8988T (cell line): ENCODE data around the gene CTNNA2.

Source experiments
- DNase-seq: peaks from one replicate; pipeline ENCODE4 v3.0.0; 2011

CTNNA2 gene

DNA sequence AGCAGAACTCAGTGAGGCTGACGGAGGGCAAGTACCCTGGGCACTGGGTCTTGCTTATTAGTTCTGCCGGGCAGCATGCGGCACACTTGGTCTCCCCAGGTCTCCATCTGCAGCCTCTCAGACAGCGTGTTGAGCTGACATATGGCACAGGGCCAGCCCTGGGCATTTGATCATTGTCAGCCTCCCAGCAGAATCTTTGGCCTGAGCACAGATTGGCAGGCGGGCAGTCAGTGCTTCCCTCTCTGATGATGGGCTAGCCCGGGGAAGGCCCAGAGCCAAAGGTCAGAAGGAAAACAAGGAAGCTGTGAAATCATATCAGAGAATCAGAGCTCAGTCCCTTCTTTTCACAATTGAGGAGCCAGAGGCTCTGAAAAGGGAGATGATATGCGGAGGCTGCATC is 941.8 kb downstream of the CTNNA2 start:
- no peak for DNase-seq

DNA sequence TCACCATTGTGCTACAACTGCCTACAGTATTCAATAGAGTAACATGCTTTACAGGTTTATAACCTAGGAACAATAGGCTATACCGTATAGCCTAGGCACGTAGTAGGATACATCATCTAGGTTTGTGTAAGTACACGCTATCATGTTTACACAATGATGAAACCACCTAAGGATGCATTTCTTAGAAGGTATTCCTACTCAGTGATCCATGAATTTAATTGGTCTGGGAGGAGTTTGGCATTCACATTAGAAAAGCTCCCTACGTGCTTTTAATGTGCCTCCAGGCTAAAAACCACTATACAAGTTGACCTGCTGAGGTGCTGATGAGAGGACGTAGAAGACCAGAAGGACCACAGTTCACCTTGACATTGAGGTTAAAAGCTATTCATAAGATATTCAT is 946.2 kb downstream of the CTNNA2 start:
- no peak for DNase-seq

DNA sequence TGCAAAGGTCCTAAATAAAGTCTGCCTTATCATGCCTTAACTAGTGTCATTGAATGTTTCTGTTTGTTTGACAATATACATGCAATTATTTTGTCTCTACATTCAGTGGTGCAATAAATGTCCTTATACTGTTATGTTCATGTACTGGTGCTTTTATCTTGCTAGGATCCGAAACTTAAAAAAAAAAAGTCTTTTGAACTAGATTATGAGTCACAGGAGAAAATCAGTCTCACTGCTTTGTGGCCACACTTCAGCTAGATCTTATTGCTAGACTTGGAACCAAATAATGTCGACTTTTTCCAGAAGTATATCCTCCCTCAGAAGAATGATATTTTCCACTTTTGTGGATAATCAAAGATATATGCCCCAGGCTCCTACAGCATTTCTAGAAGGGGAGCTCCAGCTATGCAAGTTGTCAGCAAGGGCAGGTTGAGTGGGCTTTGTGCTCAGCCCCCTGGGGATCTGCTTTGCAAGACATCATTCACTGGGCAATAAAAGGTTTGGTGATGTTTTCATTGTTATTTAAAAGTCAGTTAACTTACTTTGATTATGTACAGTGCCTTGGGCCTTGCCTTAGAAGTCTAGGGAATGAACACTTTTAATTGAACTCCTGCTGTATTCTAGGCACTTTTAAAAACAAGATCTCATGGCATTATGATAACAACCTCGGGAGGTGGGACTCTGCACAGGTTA is 948.8 kb downstream of the CTNNA2 start:
- no peak for DNase-seq

DNA sequence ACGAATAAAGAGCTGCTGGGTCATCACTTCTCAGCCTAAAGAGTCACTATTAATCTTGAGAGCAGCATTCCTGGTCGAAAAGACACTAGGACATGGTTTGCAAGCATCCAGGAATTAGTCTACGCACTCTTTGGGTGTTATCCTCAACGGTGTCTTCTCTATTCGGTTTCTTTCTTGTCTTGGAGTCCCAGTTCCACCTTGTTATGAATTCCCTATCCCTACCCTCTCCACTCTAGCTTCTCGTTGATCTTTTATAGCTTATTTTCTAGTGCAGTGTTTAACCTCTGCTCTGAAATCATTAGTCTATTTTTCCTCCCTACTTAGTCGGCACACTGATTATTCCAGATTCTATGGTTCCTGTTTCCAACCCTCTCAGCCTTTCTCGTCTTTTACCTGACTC is 949.8 kb downstream of the CTNNA2 start:
- no peak for DNase-seq

DNA sequence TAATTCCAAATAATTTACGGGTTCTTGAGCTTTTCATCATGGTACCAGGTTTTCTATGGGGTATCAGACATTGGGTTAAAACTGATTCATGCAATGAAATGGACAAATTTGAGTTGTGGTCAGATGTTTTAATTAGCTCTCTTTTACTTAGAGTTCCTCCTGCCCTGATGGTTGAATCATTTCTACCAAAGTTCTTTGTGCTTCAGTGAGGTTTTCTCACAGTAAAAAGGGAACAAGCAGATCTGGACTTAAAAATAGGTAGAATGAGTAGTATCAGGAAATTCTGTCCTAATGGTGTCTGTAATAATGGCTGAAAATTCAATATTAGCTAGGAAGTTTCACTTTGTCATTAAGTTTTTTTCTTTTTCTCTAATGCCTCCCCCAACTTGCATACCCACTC is 951.4 kb downstream of the CTNNA2 start:
- DNase-seq, result no peak

DNA sequence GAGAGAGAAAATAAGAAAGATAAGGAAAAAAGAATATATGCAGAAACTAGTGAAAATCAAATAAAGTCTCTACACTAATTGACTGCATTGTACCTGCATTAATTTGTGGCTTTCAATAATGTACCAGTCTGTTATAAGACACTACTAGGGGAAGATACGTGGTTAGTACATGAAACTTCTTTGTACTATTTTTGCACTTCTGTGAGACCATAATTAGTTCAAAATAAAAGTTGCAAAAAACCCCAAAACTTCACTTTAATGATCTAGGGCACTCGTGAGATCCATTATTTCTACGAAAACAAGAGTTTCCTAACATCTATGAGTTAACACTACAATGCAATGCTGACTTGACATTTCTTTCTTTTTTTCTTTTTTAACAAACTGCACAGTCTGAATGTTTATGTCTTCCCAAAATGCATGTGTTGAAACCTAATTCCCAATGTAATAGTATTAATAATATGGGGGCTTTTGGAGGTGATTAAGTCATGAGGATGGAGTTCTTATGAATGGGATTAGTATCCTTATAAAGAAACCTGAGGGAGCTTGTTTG is 954.5 kb downstream of the CTNNA2 start:
- no peak for DNase-seq

DNA sequence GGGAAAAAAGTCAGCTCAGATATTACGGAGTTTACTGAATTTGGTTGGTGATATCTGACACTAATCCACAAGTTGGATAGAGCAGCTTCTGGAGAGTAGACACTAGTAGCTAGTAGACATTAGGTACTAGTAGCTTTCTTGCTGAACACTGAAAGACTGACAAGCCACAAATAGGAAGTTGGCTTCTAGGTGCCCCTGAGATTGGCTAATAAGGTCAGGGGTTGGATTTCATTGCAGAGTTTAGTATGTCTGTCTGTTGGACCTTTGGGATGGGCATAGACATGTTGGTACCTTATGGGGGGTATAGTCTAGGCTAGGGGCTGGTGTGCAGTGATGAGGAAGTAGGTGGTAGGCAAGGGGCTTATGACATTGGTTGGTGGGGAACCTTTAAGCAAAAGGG is 956.6 kb downstream of the CTNNA2 start:
- DNase-seq, result no peak

DNA sequence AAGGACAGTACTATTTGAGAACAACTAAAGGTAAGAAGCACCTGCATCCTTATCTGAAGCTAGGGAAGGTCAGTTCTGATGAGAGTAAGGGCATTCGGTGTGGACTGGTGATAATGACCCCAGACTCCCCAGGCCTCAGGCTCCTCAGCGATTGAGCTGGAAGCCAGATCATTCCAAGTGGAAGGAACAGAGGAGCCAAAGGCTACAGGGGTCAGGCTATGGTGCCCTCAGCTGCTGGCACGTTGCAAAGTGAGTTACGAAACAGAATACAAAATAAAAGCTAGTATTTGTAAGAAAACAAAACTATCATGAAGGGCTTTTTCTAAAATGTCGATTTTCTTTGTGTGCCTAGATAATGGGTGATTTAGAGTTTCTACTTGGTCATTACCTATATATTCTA is 960.2 kb downstream of the CTNNA2 start:
- DNase-seq, result no peak

DNA sequence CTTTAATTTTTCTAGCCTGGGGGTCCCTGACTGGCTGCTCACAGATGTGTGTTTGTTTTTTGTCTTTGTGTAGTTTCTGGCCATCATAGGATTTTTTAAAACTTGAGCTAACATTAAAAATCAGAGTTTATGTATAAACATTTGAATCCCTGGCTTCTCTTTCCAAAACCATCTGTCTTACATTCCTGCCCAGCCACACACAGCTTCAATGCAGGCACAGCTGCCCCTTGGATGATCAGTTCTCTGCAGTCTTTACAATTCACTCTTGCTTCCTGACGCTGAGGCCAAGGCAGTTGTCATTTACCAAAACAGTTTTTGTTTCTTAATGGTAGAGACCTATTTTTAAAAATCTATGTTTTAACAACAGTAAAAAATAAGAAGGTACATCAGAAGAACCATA is 960.9 kb downstream of the CTNNA2 start:
- no peak for DNase-seq

DNA sequence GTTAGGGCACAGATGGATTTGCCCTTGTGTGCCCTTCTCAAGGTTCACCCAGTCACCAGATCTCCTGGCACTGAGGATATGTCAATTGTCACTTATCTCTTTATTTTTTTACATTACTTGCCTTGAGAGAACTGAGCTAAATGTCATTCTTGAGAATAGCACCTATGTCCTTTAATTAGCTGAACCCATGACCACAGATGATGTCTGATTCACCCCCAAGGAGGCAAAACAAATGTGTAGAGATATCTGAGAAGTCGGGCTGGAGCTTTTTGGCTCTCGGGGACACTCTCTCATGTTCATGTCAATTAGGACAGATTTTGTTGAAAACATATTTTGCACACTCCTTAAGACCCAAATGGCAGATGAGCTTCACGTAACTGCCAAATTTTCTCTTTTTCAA is 963.1 kb downstream of the CTNNA2 start:
- DNase-seq, result no peak

DNA sequence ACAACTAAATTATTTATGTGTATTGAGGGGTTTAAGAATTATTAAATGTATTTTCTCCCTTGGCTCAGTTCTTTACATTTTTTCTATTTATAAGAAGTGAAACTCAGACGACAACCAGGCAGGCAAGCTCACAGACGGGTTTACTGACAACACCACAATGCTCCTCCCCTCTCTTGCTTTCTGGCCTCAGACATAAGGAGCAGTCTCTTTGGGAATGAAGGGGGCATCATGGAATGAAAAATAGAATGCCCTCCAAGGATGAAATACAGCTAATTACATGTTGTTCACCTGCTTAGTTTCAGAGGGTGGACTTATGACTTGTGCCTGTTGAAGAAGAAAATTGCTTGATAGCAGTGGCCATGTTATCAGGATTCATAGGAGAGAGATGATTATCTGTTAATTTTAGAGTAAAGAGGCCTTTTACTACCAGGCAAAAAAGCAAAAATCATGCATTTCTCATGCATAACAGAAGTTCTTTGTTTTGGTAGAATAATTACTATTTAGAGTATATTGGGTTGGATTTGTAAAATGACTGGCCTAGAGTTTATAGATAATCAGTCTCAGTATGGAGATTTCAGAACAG is 963.8 kb downstream of the CTNNA2 start:
- no peak for DNase-seq

DNA sequence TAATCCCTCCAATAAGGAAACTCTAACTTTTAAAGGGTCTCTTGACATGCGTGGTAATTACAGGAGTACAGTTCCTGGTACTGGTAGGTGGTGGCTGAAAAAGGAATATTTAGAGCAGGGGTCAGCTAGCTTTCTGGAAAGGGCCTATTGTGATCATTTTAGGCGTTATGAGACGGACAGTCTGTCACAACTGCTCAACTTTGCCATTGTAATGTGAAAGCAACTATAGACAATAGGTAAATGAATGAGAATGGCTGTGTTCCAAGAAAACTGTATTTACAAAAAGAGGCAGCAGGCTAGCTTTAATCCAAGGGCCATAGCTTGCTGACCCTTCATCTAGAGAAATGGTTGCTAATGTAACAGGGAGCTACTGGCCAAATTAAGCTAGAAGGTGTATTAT is 969.4 kb downstream of the CTNNA2 start:
- DNase-seq, result no peak

DNA sequence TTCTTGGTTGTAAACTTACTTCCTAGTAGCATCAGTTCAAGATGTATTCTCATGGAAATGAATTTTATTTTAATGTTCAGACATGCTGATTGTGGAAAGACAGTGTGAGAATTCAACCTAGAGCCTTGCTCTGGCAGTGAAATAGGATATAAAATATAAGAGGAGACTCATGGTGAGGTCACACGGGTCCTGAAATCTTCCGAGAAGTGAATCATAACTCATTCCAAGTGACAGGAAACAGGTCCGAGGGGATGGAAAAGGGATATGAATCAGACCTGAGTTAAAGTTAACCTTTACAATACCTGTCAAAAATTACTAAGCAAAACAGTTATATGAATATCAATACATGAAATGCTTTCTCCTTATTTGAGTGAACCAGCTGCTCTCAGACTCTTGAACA is 976.9 kb downstream of the CTNNA2 start:
- DNase-seq, result peak; percentile 18

DNA sequence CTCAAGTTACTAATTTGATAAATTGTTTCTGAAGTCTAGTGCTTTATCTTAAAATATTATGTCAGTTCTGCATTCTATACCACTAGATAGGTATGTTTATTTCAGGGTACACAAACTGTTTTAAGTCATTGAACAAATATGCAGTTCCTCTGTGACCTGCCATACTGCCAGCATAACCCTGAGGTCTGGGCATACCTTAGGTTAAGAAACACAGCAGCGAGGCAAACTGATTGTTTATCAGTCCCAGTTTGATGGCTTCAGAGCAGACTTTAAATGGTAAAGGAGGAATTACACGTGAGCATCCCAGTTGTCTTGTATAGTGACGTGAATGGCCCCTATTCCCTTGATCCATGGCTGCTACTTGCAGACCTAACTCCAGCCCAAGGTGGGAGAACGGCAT is 978.1 kb downstream of the CTNNA2 start:
- no peak for DNase-seq

DNA sequence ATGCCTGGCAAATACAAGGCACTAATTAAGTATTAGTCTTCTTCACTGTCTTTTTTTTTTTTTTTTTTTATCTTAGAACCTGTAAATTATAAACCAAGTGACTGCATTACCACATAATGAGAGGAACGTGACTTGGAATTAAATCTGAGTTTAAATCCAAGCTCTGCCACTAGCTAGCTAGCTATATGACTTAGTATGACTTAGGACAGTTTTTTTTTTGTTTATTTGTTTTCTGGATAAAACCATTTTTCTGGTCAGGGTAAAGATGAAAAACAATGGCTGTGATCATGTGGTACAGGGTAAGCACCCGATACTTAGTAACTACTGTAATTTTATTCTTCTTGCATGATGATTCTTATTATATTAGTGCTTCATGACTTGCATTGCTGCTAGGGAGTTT is 983.5 kb downstream of the CTNNA2 start:
- no peak for DNase-seq

DNA sequence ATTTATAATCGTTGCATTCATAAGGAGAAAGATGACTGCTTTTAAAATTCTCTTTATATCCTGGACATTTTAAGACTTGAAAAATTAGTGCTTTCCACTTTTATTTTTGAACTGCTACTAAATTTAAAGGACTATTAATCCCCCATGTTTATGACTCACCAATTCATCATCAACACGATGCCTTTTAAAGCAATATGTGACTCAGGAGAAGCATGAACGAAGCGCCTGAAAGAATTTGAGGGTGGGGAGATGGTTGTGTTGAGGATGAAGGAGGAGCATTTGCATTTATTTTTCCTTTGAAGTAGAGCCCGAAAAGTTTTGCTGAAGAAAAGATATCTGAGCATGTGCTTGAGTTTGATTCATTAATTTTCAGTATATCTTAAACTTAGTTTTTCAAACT is 983.9 kb downstream of the CTNNA2 start:
- no peak for DNase-seq

DNA sequence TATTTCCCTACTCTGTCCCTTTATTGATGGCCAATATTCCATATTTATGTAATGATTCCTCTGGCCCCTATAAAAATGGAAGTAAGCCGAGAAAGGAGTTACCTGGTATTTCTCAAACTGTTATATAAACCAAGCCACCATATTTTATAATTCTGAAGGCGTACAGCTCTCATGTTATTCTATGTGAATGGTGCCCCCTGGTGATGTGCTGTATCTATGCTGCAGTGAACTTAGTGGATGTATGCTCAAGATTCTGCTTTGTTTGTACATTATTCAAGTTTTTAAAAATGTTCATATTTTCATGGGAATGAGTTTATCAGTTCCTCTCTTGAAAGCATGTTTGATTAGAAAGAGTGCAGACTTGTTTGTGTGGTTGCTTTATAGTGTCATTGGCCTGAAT is 986.2 kb downstream of the CTNNA2 start:
- no peak for DNase-seq

DNA sequence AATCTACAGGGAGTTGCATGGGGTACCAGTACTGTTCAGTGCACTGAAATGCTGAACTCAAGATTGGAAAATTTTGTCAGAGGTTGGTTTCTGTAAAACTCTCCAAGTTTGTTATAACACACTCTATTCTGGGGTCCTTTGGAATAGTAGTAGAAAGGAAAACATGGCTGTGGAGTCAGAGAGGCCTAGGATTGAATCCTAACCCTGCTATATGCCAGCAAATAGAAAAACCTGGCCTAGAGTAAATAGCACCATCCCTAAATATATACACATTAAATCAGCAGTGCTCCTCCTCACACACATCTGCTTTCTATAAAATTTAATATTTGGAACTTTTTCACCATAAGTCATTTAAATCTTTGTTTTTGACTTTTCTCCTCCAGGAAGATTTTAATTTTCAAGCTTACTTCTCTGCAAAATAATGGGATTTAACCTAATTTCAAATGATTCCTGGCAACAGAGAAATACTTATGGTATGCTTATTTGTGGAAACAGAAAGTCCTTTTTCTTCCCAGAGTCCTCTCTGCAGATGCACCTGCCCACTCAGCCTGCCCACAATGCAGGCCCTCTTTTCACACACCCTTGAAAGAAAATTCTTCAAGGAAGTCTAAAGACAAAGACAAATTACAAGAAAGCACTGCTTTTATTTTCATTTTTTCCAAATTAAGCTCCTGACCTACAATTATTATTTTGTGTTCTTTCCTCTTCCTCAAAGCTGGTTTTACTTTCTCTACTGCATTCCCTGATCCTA is 989.2 kb downstream of the CTNNA2 start:
- no peak for DNase-seq

DNA sequence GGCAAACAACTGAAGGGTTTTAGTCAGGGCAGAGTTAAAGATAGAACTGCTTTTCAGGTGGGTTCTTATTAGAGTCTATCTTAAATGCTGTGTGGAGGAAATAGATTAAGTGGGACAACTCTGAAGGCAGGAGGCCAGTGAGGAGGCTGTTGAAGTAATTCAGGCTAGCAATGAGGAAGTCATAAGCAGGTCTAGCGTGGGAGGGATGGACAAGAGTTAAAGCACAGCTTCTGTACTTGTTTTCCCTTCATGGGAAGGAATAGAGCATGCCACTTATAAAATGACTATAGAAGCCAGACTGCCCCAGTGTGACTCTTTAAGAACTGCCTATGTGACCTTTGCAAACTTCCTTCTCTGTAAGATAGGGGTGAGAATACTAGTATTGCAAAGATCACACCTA is 993.7 kb downstream of the CTNNA2 start:
- DNase-seq, result no peak

DNA sequence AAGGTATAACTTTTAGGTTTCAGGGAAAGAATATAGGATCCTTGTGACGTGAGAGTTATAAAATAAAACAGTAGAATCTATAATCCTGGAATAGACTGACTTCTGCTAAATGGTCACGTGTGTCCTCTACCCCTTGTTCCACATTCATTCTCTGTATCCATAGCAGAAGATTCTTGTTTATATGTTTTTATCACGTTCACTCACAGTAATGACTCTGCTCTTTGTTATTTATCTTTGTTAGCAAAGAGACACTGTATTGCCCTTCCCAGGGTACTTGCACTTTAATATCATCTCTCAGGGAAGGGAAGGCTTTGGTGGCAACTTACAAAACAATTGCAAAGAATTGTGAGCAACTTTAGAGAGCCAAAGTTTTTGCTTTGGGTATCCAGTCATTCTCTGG is 997.9 kb downstream of the CTNNA2 start:
- DNase-seq, result no peak

DNA sequence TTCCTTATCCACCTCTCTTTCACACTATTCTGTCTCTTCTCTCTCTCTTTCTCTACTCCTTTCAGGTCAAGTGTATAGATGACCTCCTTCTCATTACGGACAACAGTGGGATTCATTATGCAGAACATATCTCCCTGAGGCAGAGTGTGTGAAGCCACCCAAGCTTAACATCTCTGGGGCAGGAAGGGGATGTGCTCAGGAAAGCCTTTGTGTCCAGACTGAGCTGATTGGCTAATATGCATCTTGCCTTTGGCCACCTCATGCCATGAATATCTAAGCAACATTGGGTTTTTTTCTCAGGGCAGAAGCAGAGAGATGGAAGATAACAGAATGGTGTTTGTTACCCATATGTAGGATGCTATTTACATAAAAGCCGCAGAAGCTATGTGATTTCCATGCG is 1003.1 kb downstream of the CTNNA2 start:
- DNase-seq, result no peak

DNA sequence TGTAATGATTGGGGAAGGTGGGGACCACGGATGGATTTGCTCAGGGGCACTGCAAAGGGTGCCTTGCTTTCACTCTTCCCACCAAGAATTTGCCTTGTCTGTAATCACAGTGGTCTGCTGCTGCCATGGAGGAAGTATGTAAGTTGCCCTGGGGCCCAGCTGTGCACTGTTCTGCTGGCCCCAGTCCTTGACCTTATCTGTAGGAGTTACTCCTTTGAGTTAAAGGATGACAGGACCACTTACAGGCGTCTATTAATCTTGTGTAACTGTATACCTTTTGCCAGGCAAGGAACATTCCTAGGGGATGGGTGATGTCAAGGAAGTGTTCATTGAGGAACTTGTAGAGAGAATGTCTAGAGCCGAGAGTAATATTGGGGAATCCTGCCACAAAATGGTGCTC is 1004.5 kb downstream of the CTNNA2 start:
- no peak for DNase-seq

DNA sequence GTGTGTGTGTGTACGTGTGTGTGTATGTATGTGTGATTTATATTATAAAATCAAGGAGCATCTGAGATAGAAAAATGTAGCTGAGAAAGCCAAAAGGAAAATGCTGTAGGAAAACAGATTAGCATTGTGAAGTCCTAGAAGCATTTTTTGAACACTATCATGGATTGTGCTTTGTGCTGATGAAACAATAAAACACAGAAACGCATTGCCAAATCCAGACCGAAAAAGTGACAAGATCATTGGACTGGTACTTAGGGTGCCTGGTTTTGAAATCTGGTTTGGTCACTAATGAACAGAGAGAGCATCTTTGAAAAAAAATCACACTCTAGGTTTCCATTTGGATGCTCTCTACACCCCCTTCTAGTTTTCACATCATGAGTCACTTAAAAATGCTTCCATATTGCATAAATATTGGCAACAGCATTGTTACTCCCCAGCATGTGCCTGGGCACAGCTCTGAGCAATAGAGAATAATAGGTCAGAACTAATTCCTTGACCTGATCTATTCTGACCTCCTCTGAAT is 1006.3 kb downstream of the CTNNA2 start:
- DNase-seq, result no peak

DNA sequence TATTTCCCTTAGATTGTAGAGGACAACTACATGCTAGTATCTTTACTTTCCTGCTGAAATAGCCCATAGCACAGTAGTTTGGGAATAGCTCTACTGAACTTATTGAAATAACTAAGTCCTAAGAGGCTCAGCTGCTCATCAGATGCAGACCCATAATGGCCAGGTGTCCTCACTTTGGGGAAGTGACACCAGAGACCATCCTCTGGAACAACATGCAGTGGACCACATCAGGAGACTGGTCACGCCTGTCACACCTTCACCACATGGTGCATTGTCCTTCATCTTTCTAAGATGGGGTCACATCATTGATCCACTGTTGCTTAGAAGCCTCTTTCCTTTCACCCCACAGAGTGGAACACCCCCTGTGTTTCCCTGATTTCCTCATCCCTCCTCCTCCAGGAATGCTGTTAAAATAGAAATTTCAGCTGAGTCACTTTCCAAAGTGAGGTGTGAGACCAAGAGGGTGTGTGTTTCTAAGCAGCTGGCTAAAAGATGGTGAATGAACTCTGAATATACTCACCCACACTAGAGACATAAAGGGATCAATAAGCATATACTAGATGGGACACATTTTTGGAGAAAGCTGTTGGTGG is 1006.9 kb downstream of the CTNNA2 start:
- DNase-seq, result no peak
